Esophagus muscularis mucosa (tissue), 4 donors: Measurements from ENCODE around the gene TFB1M. TPM values are rescaled to one million over a fixed set of nuclear protein-coding genes. Genes with fewer than 3 reads are reported as not detected.
A peak's percentile ranks its signal among the peaks of the same experiment; 100 is the strongest.

Experiments used
- DNase-seq: peaks from one replicate; pipeline ENCODE4 v3.0.0-alpha.2; 2017; ENCODE audit errors: extremely low spot score
- H3K27ac ChIP-seq, 4 donors: fragments of 200-600 bp; sonication (generic); replicated peaks in 1 of 4; 1 replicate in 3 of 4; 2 replicates in 1 of 4; pipeline ENCODE4 v1.5.1; 2016 to 2019; ENCODE audit warnings: mild to moderate bottlenecking in 1 of 4
- H3K27me3 ChIP-seq, 4 donors: fragments of 200-600 bp; sonication (generic); one replicate each; pipeline versions ENCODE4 v1.5.1 to v1.6.0; 2016 to 2019
- H3K36me3 ChIP-seq, 4 donors: fragments of 200-600 bp; sonication (generic); one replicate each; pipeline ENCODE4 v1.5.1; 2016 to 2019
- H3K4me1 ChIP-seq, 4 donors: fragments of 200-600 bp; sonication (generic); one replicate each; pipeline ENCODE4 v1.5.1; 2016 to 2019
- H3K4me3 ChIP-seq, 4 donors: fragments of 200-600 bp; sonication (generic); 1 replicate in 2 of 4; 2 replicates in 2 of 4; pipeline ENCODE4 v1.5.1; 2016 to 2019; ENCODE audit warnings: mild to moderate bottlenecking in 4 of 4, moderate library complexity in 1 of 4
- H3K9me3 ChIP-seq, 4 donors: fragments of 200-600 bp; sonication (generic); 1 replicate in 3 of 4; 2 replicates in 1 of 4; pipeline ENCODE4 v1.5.1; 2016 to 2019
- CTCF ChIP-seq, 3 experiments: fragments of 200-600 bp in 2 of 3; fragments of 450-650 bp in 1 of 3; sonication (generic) in 2 of 3; IDR thresholded peaks; one replicate each; pipeline ENCODE4 v1.5.1; 2017 to 2019; ENCODE audit warnings: antibody characterized with exemption in 3 of 3, mild to moderate bottlenecking in 2 of 3, moderate library complexity in 1 of 3
- EP300 ChIP-seq: sonication (generic); formaldehyde crosslinking; IDR thresholded peaks from one replicate; pipeline ENCODE4 v1.6.1; 2017; ENCODE audit warnings: antibody characterized with exemption
- POLR2A ChIP-seq: fragments of 450-650 bp; IDR thresholded peaks from one replicate; pipeline ENCODE4 v1.6.1; 2017; ENCODE audit warnings: antibody characterized with exemption, moderate library complexity, mild to moderate bottlenecking, low read depth
- POLR2AphosphoS5 ChIP-seq, 2 donors: sonication (generic); formaldehyde crosslinking; IDR thresholded peaks; one replicate each; pipeline ENCODE4 v1.6.1; 2017; ENCODE audit warnings: antibody characterized with exemption in 2 of 2
- WGBS: methylation state at CpG from one replicate; pipeline ENCODE4 v1.1.5; 2018; 5-methylcytosine and 5-hydroxymethylcytosine counted together
- intact Hi-C: fragments of 100-400 bp; cut with DNase I; formaldehyde crosslinking; loops from one replicate; pipeline ENCODE4 v1.15.1; 2023
- total RNA-seq, 4 donors: library from RNA; depleted of rRNA; stranded (reverse); fragments of >200 nt; gene quantifications; one replicate each; pipeline versions ENCODE4 v1.1.0 to v1.2.1, GENCODE V29; 2016

TFB1M gene
- total RNA-seq, 4 donors from 2014 or later, result 6.5 to 15.4 (median 12.2) TPM

DNA sequence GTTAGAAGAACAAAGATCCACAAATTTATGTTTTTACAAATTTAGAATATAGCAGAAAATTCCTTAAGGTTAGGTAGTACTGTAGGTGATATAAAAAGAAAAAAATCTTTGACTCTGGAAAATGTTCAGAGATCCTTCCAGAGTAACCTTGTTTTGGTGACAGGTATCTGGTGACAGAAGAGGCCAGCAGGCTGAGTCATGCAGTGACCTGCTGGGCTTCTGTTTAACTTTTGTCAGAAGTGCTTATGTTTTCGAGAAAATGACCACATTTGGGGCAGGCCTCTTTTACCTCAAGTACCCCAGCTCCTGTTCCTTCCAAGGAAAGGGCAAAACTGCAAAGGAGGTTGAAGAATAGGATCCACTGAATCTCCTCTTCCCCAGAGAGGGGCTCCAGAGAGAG lies 60.9 kb downstream of the TFB1M start:
- DNase-seq, result no peak
- Histone ChIP-seq H3K4me3 (no peak overlapping the region), H3K4me1 (peaks cover 4 to 19% (median 15%) of the 10 kb centered on the region in 4 donors), H3K27me3 (no peaks in the 10 kb centered on the region), H3K27ac (peak overlapping the region; percentile 32 to 53 (median 48)), H3K9me3 (no peaks in the 10 kb centered on the region), H3K36me3 (peaks cover 6 to 82% (median 16%) of the 10 kb centered on the region in 4 donors)
- WGBS, result 53% methylated on average over 1 of the region's 1 CpG
- TF ChIP-seq POLR2A (no peak), POLR2AphosphoS5 (IDR thresholded peaks at IDR 0.05) (no peak), CTCF (IDR thresholded peaks at IDR 0.05) (no peak), EP300 (no peak)
- intact Hi-C loops, result loop anchor here (5.0 kb wide), 1 partner anchor 326 kb away; no protein-coding TSS in a partner anchor

DNA sequence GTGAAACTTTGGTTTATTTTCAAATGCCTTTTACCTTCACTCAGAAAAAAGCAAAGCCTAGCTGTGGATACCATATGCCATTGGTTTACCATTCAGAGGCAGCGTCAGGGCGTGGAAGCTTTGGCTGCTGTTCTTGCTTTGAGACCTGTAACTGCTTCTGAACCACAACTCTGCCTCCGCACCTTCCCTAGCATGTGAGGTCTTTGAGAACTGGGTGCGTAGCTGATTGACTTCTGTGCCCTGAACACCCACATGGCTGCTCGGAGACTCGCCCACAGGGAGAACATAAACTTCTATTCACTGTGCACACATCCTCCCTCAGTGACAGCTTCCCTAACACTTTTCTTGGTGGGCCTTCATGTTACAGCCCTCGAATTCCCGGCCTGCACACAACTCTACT lies 61.7 kb downstream of the TFB1M start:
- DNase-seq, result peak; percentile 86
- TF ChIP-seq POLR2A, result no peak
- TF ChIP-seq POLR2AphosphoS5 (IDR thresholded peaks at IDR 0.05), result no peak
- no peak for TF ChIP-seq EP300
- TF ChIP-seq CTCF (IDR thresholded peaks at IDR 0.05), result no peak
- Histone ChIP-seq H3K4me3 (no peak overlapping the region), H3K27ac (peak overlapping the region; percentile 32 to 53 (median 48)), H3K9me3 (no peaks in the 10 kb centered on the region), H3K36me3 (peaks cover 1 to 75% (median 16%) of the 10 kb centered on the region in 4 donors), H3K27me3 (no peaks in the 10 kb centered on the region), H3K4me1 (peaks cover 9 to 27% (median 22%) of the 10 kb centered on the region in 4 donors)
- WGBS, result 94% methylated on average over 8 of the region's 8 CpGs
- intact Hi-C loops, result loop anchor here (5.0 kb wide), 1 partner anchor 325 kb away; no protein-coding TSS in a partner anchor

- H3K4me1 ChIP-seq, result peaks cover 9 to 42% (median 31%) of the 10 kb centered on the region in 4 donors
- intact Hi-C loops, result loop anchor here (2.0 to 5.0 kb wide), 2 partner anchors 72 to 324 kb away; no protein-coding TSS in a partner anchor
- peaks cover 0 to 57% (median 7%) of the 10 kb centered on the region in 4 donors for H3K36me3 ChIP-seq
- WGBS, result 91% methylated on average over 10 of the region's 10 CpGs
- DNase-seq, result no peak
- H3K27ac ChIP-seq, result no peak overlapping the region
- no peak overlapping the region for H3K4me3 ChIP-seq
- TF ChIP-seq EP300, result no peak
- TF ChIP-seq POLR2A, result no peak
- TF ChIP-seq CTCF (IDR thresholded peaks at IDR 0.05), result no peak
- TF ChIP-seq POLR2AphosphoS5 (IDR thresholded peaks at IDR 0.05), result no peak
- H3K9me3 ChIP-seq, result no peaks in the 10 kb centered on the region
- H3K27me3 ChIP-seq, result no peaks in the 10 kb centered on the region
These were observed 63.4 kb downstream of the TFB1M start for GRCh38 chr6:155250701-155251381.

- Histone ChIP-seq H3K9me3 (no peaks in the 10 kb centered on the region), H3K36me3 (peaks cover 0 to 34% (median 2%) of the 10 kb centered on the region in 4 donors), H3K4me3 (peak overlapping the region in 1 of 4 donors; percentile 42), H3K27me3 (no peaks in the 10 kb centered on the region), H3K27ac (peak overlapping the region; percentile 73 to 84 (median 74)), H3K4me1 (peaks cover 6 to 56% (median 32%) of the 10 kb centered on the region in 4 donors)
- 69% methylated on average over 30 of the region's 30 CpGs for WGBS
- TF ChIP-seq POLR2A (no peak), EP300 (no peak), POLR2AphosphoS5 (IDR thresholded peaks at IDR 0.05) (peak in 1 of 2 donors; percentile 22), CTCF (IDR thresholded peaks at IDR 0.05) (peak; percentile 76 to 78 (median 77))
- intact Hi-C loops, result no loop called here
- no peak for DNase-seq
These were observed 66.0 kb downstream of the TFB1M start for GRCh38 chr6:155248008-155249001.
